Epidermal melanocyte (primary cell): ENCODE results near the gene C1GALT1.

Source experiments
- DNase-seq: peaks from one replicate; pipeline ENCODE4 v3.0.0; 2011; ENCODE audit warnings: low spot score; ENCODE audit not compliant: insufficient read length

Gene C1GALT1

GRCh38 chr7:7266257-7266881, 84.0 kb downstream of the C1GALT1 start:
- DNase-seq = no peak

GRCh38 chr7:7271094-7271874, 88.9 kb downstream of the C1GALT1 start:
- DNase-seq = no peak

GRCh38 chr7:7272294-7272693, 90.0 kb downstream of the C1GALT1 start:
- DNase-seq = no peak

- no peak for DNase-seq
Observed at GRCh38 chr7:7274782-7275181, 92.4 kb downstream of the C1GALT1 start.

- DNase-seq = no peak
Observed at GRCh38 chr7:7276161-7276560, 93.8 kb downstream of the C1GALT1 start.

- DNase-seq = no peak
Observed at GRCh38 chr7:7290429-7291122, 108.2 kb downstream of the C1GALT1 start.

- no peak for DNase-seq
Observed at GRCh38 chr7:7292085-7292484, 109.7 kb downstream of the C1GALT1 start.

- DNase-seq = no peak
Observed at GRCh38 chr7:7292608-7293007, 110.3 kb downstream of the C1GALT1 start.

GRCh38 chr7:7293092-7293491, 110.7 kb downstream of the C1GALT1 start:
- no peak for DNase-seq

GRCh38 chr7:7294911-7295310, 112.6 kb downstream of the C1GALT1 start:
- no peak for DNase-seq
